ENCODE measurements around the gene ATM.
"Not testable (repeated sequence)": the region's sequence is repeated elsewhere in the genome, so short reads cannot be mapped to it uniquely, and the experiment has no call there.

The ATM gene

DNA sequence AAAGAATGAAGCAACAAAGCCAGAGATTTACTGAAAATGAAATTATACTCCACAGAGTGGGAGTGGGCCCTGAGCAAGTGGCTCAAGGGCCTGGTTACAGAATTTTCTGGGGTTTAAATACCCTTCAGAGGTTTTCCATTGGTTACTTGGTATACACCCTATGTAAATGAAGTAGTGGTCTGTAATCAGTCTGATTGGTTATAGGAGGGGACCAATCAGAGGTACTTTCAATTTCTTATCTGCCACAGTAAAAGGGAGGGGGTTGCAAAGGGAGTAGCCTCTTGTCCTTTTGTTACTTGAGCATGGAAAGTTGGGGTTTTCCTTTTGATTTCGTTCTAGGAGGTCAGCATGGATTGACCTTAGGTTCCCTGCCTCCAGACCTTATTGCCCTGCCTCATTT, 63.5 kb downstream of the ATM start:
- Histone ChIP-seq H3K4me3 (no peak overlapping the region), H3K36me3 (ENCODE audit: insufficient read depth, low read length) (peaks cover 33% of the 10 kb centered on the region), H3K27ac (no peak overlapping the region), H3K9ac (ENCODE audit: insufficient read length) (no peak overlapping the region), H3K9me3 (ENCODE audit: low read depth, low read length) (no peaks in the 10 kb centered on the region)
- TF ChIP-seq POLR2AphosphoS5 (IDR thresholded peaks at IDR 0.05; ENCODE audit: borderline replicate concordance, low read depth, low read length): no peak
- no peak for TF ChIP-seq FOXP2 (optimal IDR thresholded peaks at IDR 0.05; ENCODE audit: control extremely low read depth, extremely low read length, insufficient read depth)
- TF ChIP-seq EZH2 (IDR thresholded peaks at IDR 0.05): no peak
- no peak for DNase-seq (ENCODE audit: low read depth, low spot score)

DNA sequence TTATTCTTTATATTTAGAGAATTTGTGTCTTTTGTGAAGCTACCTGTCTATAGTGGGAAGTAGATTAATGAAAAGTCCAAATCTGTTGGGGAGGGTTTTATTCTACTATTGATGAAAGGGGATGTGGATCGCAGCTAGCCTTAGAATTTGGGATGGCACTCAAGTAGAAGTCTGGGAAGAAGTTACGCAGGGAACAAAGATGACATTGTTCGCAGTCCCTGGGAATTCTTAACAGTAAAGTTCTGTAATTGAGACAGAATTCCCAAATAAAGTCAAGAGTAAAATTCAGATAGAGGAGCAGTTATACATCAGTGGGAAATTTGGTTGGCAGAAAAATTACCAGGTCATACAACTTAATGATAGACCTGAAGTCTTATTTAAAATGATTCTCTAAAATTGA, 64.1 kb downstream of the ATM start:
- Histone ChIP-seq H3K9ac (ENCODE audit: insufficient read length) (no peak overlapping the region), H3K4me3 (no peak overlapping the region), H3K9me3 (ENCODE audit: low read depth, low read length) (no peaks in the 10 kb centered on the region), H3K36me3 (ENCODE audit: insufficient read depth, low read length) (peaks cover 33% of the 10 kb centered on the region), H3K27ac (no peak overlapping the region)
- TF ChIP-seq FOXP2 (optimal IDR thresholded peaks at IDR 0.05; ENCODE audit: control extremely low read depth, extremely low read length, insufficient read depth) (no peak), EZH2 (IDR thresholded peaks at IDR 0.05) (no peak), POLR2AphosphoS5 (IDR thresholded peaks at IDR 0.05; ENCODE audit: borderline replicate concordance, low read depth, low read length) (no peak)
- no peak for DNase-seq (ENCODE audit: low read depth, low spot score)

DNA sequence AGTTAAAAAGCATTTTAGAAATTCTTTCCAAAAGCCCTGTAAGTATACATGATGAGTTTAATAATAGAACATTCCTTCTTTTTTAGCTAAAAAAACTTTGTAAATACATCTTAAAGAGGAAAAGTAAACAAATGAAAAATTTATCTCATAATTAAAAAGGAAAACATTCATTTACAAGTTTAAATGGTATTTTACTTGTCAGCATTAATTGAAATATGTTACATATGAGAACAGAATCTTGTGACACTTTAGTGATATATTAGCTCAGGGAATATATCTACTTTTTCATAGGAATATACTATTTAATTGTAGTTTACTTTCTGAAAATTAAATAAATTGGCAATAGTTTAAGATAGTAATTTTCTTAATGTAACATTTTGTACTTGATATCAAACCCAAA, 66.2 kb downstream of the ATM start:
- H3K9me3 ChIP-seq (ENCODE audit: low read depth, low read length); H3K27ac ChIP-seq; H3K4me3 ChIP-seq; DNase-seq (ENCODE audit: low read depth, low spot score); H3K9ac ChIP-seq (ENCODE audit: insufficient read length): not testable (repeated sequence)
- peaks cover 25% of the 10 kb centered on the region for H3K36me3 ChIP-seq (ENCODE audit: insufficient read depth, low read length)

DNA sequence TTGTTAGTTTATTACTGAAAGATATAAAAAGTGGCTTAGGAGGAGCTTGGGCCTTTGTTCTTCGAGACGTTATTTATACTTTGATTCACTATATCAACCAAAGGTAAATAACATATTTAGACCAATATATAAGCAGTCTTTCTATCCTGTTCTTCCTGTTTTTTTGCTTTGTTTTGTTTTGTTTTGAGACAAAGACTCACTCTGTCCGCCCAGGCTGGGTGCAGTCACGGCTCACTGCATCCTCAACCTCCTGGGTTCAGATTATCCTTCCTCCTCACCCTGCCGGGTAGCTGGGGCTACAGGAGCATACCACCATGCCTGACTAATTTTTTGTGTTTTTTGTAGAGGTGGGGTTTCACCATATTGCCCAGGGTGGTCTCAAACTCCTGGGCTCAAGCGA, 66.8 kb downstream of the ATM start:
- no peak overlapping the region for H3K27ac ChIP-seq
- DNase-seq (ENCODE audit: low read depth, low spot score): no peak
- no peak overlapping the region for H3K9ac ChIP-seq (ENCODE audit: insufficient read length)
- H3K4me3 ChIP-seq: no peak overlapping the region
- TF ChIP-seq POLR2AphosphoS5 (IDR thresholded peaks at IDR 0.05; ENCODE audit: borderline replicate concordance, low read depth, low read length): no peak
- no peak for TF ChIP-seq EZH2 (IDR thresholded peaks at IDR 0.05)
- TF ChIP-seq FOXP2 (optimal IDR thresholded peaks at IDR 0.05; ENCODE audit: control extremely low read depth, extremely low read length, insufficient read depth): no peak
- peaks cover 19% of the 10 kb centered on the region for H3K36me3 ChIP-seq (ENCODE audit: insufficient read depth, low read length)
- H3K9me3 ChIP-seq (ENCODE audit: low read depth, low read length): no peaks in the 10 kb centered on the region

DNA sequence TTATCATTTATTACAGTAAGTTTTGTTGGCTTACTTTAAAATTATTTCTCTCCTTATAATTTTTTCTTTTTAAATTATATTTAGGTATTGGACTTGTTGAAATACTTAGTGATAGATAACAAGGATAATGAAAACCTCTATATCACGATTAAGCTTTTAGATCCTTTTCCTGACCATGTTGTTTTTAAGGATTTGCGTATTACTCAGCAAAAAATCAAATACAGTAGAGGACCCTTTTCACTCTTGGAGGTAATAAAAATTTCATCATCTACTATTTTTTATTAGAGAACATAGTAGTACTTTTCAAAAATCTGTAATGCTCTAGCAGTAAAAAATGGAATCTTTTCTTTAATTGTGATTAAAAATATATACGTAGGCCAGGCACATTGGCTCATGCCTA, 70.4 kb downstream of the ATM start:
- no peak for TF ChIP-seq FOXP2 (optimal IDR thresholded peaks at IDR 0.05; ENCODE audit: control extremely low read depth, extremely low read length, insufficient read depth)
- no peak for TF ChIP-seq EZH2 (IDR thresholded peaks at IDR 0.05)
- TF ChIP-seq POLR2AphosphoS5 (IDR thresholded peaks at IDR 0.05; ENCODE audit: borderline replicate concordance, low read depth, low read length): no peak
- peaks cover 14% of the 10 kb centered on the region for H3K36me3 ChIP-seq (ENCODE audit: insufficient read depth, low read length)

DNA sequence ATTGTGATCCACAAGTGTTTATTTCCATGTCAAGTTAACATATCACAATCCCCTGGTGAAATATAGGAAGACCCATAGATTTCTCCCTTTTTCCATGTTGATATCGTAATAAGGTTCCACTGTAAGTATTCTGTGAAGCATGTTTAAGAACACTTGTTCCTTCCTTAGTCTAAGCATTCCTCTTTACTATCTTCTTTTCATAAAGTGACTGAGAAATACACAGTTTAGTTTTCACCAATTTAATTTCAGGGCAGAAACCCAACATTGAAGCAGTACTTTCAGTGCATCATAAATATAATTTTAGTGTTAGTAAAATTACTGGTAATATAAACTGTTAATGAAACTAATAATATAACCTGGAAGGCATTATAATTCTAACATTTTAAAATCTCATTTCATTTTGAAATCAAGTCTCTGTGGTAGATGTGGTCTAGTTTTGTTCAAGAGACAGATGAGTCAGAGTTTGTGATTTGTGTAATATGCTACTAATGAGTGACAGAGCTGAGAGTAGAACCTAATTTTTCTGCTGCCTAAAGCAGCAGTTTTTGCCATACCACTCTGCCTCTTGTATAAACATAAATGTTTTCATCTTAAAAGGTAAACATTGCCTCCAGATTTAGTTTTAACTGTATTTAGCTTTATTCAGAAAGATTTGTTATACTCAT, 79.4 kb downstream of the ATM start:
- DNase-seq (ENCODE audit: low read depth, low spot score): no peak
- TF ChIP-seq EZH2 (IDR thresholded peaks at IDR 0.05) (no peak), FOXP2 (optimal IDR thresholded peaks at IDR 0.05; ENCODE audit: control extremely low read depth, extremely low read length, insufficient read depth) (no peak), POLR2AphosphoS5 (IDR thresholded peaks at IDR 0.05; ENCODE audit: borderline replicate concordance, low read depth, low read length) (no peak)
- H3K27ac ChIP-seq: no peak overlapping the region
- no peak overlapping the region for H3K4me3 ChIP-seq
- no peak overlapping the region for H3K9ac ChIP-seq (ENCODE audit: insufficient read length)
- H3K9me3 ChIP-seq (ENCODE audit: low read depth, low read length): no peaks in the 10 kb centered on the region
- peaks cover 35% of the 10 kb centered on the region for H3K36me3 ChIP-seq (ENCODE audit: insufficient read depth, low read length)

More for the DNA sequence above, 70.4 kb downstream of the ATM start:
- no peak overlapping the region for H3K4me3 ChIP-seq
- no peak overlapping the region for H3K27ac ChIP-seq
- no peak overlapping the region for H3K9ac ChIP-seq (ENCODE audit: insufficient read length)
- DNase-seq (ENCODE audit: low read depth, low spot score): no peak
- no peaks in the 10 kb centered on the region for H3K9me3 ChIP-seq (ENCODE audit: low read depth, low read length)

DNA sequence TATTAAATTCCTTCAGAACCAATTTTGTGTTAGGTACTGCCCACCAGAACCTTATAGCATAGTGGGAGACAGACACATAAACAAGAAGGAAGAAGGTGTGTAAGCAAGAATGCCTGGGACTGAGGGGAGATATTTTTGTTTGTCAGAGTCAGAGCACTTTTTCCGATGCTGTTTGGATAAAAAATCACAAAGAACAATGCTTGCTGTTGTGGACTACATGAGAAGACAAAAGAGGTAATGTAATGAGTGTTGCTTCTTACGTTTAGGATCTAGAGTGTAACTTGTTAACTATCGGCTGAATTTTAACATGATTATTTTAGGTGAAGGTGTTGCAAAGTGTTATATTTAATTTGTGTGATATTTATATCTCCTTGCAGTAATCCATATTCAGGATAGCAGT, 84.9 kb downstream of the ATM start:
- TF ChIP-seq EZH2 (IDR thresholded peaks at IDR 0.05) (no peak), POLR2AphosphoS5 (IDR thresholded peaks at IDR 0.05; ENCODE audit: borderline replicate concordance, low read depth, low read length) (no peak), FOXP2 (optimal IDR thresholded peaks at IDR 0.05; ENCODE audit: control extremely low read depth, extremely low read length, insufficient read depth) (no peak)
- H3K27ac ChIP-seq: no peak overlapping the region
- no peak for DNase-seq (ENCODE audit: low read depth, low spot score)
- no peak overlapping the region for H3K9ac ChIP-seq (ENCODE audit: insufficient read length)
- H3K4me3 ChIP-seq: no peak overlapping the region
- H3K9me3 ChIP-seq (ENCODE audit: low read depth, low read length): no peaks in the 10 kb centered on the region
- H3K36me3 ChIP-seq (ENCODE audit: insufficient read depth, low read length): peaks cover 25% of the 10 kb centered on the region

DNA sequence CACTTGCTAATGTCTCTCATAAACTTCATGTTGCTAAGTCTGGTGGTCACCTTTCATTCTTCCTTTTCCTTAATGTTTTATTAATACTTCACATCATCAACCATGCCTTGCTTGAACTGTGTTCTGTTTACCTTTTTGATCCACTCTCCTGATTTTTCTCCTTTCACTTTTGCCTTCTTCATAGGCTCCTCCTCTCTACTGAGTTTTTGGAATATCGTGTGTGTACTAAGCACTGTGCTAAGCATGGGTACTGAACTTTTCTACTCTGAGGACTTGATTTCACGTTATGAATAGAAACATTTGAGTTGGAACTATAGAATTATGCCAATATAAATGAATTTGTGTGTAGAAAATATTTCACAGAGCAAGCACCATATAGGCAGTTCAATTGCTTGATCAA, 90.6 kb downstream of the ATM start:
- TF ChIP-seq EZH2 (IDR thresholded peaks at IDR 0.05) (no peak), POLR2AphosphoS5 (IDR thresholded peaks at IDR 0.05; ENCODE audit: borderline replicate concordance, low read depth, low read length) (no peak), FOXP2 (optimal IDR thresholded peaks at IDR 0.05; ENCODE audit: control extremely low read depth, extremely low read length, insufficient read depth) (no peak)
- H3K9ac ChIP-seq (ENCODE audit: insufficient read length): no peak overlapping the region
- no peaks in the 10 kb centered on the region for H3K9me3 ChIP-seq (ENCODE audit: low read depth, low read length)
- no peak for DNase-seq (ENCODE audit: low read depth, low spot score)
- no peak overlapping the region for H3K27ac ChIP-seq
- H3K36me3 ChIP-seq (ENCODE audit: insufficient read depth, low read length): peaks cover 9% of the 10 kb centered on the region
- no peak overlapping the region for H3K4me3 ChIP-seq

DNA sequence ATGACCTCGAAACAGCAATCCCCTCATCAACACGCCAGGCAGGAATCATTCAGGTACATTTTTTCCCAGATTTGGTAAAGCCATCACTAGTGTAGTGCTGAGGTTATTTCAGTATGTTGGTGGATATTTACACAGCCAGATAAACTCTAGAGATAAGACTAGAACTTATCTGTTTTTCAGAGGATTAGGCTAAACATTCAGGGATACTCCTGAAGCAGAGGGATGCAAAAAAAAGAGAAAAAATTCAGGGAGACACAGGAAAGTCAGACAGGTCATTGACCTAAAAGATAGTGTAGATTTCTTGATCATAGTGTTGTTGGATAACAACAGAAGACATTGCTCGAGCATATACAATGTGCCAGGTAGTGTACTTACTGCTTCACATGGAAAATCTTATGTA, 93.2 kb downstream of the ATM start:
- Histone ChIP-seq H3K27ac (no peak overlapping the region), H3K9ac (ENCODE audit: insufficient read length) (no peak overlapping the region), H3K9me3 (ENCODE audit: low read depth, low read length) (no peaks in the 10 kb centered on the region), H3K36me3 (ENCODE audit: insufficient read depth, low read length) (peaks cover 9% of the 10 kb centered on the region), H3K4me3 (no peak overlapping the region)
- TF ChIP-seq FOXP2 (optimal IDR thresholded peaks at IDR 0.05; ENCODE audit: control extremely low read depth, extremely low read length, insufficient read depth): no peak
- TF ChIP-seq EZH2 (IDR thresholded peaks at IDR 0.05): no peak
- no peak for TF ChIP-seq POLR2AphosphoS5 (IDR thresholded peaks at IDR 0.05; ENCODE audit: borderline replicate concordance, low read depth, low read length)
- no peak for DNase-seq (ENCODE audit: low read depth, low spot score)

Data from SK-N-MC (cell line).